NCI-H146 (cell line): Measurements from ENCODE around the gene FOXR2.

Experiments used
- DNase-seq: peaks from one replicate; lab custom pipeline; 2025; lab: John Stamatoyannopoulos, UW

The FOXR2 gene

DNA sequence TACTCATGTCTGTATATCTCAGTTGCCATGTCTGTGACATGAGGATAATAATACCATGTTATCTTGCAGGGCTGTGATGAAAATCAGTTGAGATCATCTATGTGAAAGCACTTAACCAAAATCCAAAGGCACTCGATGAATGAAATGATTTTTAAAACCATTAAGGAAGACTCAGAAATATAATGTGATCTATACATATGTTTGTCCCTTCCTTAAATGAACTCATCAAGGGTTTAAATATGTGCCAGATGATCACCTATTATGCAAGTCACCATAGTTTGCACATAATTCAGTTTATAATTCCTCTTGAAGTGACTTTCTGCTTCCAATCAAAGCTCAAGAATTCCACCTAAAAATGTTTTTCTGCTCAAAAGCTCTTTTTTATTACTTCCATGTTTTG lies at the start of gene FOXR2:
TSS of gene FOXR2 (plus strand) at position 301 of the 400 bp plus-strand sequence. CDS start 312 bp downstream, outside the sequence.
- DNase-seq = no peak

DNA sequence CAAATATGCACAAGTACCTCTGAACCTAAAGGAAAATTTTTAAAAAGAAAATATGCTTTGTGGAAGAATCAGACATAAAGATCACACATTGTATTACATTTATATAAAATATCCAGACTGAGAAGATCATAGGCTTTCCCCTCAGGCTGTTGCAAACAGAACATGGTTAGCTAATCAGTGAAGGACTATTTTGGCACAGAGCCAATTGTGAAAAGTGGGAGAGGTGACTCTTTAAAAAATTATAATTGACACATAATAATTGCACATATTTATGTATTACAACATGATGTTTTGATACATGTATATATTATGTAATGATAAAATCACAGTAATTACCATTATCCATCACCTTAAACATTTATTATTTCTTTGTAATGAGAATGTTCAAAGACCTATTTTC lies 44.1 kb upstream of the FOXR2 start:
- no peak for DNase-seq

DNA sequence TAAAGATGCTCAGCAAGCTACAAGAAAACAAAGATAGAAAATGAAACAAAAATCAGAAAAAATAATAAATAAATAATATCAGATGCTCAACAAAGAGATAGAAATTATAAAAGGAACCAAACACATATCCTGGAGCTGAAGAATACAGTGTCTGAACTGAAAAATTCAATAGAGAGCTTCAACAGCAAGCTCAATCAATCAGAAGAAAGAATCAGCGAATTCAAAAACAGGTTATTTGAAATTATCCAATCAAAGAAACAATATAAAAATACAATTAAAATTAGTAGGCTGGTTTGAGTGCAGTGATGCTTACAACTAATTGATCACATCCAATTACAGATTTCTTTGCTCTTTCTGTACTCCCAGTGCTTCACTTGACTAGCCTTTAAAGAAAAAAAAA lies 40.8 kb upstream of the FOXR2 start:
- DNase-seq = no peak

DNA sequence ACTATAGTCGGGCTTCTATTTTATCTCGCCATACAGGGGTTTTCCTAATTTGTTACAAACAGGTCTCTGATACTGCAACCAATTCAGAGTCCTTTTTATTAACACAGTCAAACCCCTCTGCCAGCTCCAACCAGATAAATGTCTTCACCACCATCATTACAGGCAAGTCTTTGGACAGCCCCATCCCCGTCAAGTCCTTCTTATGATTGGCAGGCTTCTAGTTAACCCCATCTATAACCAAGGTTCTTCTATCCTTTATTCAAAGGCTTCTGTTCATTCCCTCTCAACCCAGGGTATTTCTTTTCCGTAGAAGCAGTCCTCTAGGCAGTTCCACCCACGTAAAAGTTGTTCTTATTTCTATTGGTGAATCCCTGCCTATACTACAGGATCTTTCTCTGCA lies 29.9 kb upstream of the FOXR2 start:
- DNase-seq = no peak

DNA sequence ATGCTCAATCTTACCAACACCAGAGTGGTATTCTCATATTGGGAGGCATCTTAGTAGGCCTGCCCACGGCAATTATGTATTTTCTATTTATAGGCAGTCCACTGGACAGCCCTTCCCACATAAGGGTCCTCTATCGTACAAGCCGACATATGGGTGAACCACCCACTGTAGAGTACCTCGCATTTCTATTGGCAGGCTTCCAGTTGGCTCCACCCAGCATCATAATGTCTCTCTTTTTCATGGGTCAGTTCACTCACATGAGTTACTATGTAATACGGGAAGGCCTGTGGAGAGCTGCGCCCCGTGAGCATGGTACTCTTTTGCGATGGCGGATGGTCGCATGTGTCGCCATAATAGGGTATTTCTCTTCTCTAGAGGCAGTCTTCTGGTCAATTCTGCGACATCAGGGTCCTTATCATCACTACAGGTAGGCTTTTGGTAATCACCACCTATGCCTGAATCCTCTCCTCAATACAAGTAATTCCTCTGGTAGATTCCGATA lies 29.4 kb upstream of the FOXR2 start:
- no peak for DNase-seq

DNA sequence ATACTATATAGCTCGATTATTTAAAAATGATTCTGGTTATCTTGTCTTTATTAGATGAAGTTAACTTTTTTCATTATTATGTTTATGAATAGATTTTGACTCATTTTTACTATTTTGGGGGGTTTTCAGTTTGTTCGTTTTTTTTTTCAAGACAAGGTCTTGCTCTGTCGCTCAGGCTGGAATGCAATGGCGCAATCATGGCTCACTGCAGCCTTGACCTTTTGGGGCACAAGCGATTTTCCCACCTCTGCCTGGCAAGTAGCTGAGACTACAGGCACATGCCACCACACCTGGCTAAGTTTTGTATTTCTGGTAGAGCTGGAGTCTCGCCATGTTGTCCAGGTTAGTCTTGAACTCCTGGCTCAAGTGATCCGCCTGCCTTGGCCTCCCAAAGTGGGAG lies 24.9 kb upstream of the FOXR2 start:
- no peak for DNase-seq

DNA sequence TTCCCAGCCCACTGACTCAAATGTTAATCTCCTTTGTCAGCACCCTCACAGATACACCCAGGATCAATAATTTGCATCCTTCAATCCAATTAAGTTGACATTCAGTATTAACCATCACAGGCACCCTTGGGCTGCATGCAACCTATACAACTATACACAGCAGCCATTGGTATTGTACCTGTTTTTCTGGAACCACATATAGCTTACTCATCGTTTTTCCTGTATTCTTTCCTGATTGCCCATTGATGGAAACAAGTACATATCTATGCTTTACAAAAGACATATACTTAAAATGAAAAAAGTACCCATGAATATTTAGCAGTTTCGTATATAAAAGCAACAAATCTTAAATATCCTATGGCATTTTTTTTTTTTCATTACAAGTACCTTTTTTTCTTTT lies 3.7 kb upstream of the FOXR2 start:
- no peak for DNase-seq

DNA sequence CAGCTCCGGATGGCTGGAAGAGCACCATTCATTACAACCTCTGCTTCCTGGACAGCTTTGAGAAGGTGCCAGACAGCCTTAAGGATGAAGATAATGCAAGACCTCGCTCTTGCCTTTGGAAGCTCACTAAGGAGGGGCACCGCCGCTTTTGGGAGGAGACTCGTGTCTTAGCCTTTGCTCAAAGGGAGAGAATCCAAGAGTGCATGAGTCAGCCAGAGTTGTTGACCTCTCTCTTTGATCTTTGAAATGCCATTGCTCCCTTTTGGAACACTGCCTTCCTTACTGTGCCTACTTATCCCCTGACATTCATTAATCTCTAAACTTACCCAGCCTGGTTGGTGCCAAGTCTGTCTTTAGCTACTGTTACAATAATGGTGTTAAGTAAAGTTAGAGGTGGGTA lies 1.2 kb downstream of the FOXR2 start:
- no peak for DNase-seq

DNA sequence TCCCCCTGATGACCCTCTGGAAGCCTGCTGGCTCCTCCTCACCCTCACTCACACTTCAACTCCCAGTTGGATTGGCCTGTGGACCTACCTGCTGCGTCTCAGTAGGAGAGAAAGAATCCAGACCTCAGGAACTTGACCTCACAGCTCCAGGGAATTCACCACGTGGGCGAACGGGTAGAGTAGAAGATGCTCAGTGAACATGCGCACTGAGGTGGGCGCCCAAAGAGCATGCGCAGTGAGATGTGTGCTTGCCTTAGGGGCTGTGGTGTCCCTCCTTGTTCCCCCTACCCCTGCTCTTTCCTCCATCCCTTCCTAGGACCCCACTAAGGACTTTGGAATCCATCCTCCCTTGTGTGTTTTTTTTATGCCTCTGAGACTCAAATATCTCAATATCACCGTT lies 12.9 kb downstream of the FOXR2 start:
- DNase-seq = no peak

DNA sequence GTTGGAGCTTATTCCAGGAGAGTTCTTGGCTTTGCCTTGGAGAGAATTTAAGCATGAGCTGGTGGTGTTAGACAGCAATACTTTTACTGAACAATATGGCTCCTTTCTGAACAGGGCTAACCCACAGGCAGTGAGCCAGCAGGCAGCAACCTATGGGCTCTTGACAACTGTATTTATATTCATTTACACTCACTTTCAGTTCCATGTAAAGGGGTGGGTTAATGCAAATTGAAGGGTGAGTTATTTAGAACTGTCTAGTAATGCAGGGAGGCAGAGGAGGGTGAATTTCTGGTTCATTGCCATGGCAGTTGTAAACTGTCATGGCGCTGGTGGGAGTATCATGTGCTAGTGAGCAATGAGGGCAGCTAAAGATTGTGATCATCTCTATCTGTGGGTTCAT lies 15.7 kb downstream of the FOXR2 start:
- no peak for DNase-seq

GRCh38 chrX:55640854-55641253 lies 17.7 kb downstream of the FOXR2 start:
- no peak for DNase-seq

DNA sequence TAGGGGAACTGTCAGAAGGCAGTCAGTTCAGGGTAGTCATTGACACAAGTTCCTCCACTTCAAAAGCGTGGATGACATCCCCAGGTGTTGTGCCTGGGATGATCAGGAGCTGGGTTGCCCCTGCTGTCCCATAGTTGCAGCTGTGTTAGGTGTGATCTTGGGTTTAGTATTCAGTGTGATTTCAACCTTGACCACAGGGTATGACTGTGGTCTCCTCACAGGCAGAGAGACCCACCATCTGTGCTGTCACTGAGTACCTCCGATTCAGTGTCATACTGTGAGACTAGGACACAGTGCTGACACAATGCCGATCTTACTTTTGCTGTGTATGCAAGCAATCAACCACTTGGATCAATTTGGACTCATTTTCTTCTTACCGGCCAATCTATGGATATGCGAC lies 25.2 kb downstream of the FOXR2 start:
- DNase-seq = no peak

DNA sequence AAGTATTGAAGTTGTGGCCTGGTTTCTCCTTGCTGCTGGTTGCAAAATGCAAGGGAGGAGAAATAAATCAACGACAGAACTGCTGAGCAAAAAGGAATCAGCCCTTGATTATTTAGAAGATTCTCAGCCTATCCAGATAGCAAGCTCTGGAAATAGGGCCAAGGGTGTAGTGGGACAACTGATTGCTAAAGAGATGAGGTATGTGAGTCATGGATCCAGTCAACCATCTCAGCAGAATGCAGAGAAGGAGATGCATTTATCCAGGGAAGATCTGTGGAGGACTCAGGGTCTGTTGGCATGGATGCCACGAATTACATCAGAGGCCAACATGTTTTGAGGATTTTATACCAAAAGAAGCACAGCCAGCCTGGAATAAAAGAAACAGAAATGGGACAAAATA lies 36.7 kb downstream of the FOXR2 start:
- no peak for DNase-seq

- no peak for DNase-seq
Observed at GRCh38 chrX:55663584-55663983, 40.4 kb downstream of the FOXR2 start.

DNA sequence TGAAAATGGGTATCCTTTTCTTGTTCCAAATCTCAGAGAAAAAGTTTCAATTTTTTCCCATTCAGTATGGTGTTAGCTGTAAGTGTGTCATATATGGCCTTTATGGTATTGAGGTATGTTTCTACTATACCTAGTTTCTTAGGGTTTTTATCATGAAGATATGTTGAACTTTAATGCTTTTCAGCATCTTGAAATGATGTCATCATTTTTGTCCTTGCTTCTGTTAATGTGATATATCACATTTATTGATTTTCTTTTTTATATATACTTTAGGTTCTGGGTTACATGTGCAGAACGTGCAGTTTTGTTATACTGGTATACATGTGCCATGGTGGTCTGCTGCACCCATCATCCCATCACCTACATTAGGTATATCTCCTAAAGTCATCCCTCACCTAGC lies 44.9 kb downstream of the FOXR2 start:
- no peak for DNase-seq
